PC-3 (cell line): Measurements from ENCODE around the gene SPRY4. TPM values are rescaled to one million over a fixed set of nuclear protein-coding genes. Genes with fewer than 3 reads are reported as not detected.

Experiments
- ATAC-seq: fragments of 200-7000 bp; cut with Tn5 transposase; 2 replicates; pipeline ENCODE4 v1.9.1; 2020; ENCODE audit warnings: mild to moderate bottlenecking, moderate library complexity
- BruUV-seq: library from RNA; stranded (reverse); fragments of 400-500 nt; replicated peaks from 2 replicates; lab custom pipeline; 2021; lab: Mats Ljungman, UMichigan
- CTCF ChIA-PET: fragments of 300-600 bp; sonication (Branson Sonifier 250); formaldehyde crosslinking; loops from one replicate; lab custom pipeline; 2022; ENCODE audit warnings: antibody characterized with exemption; lab: Charles Lee
- POLR2A ChIA-PET: fragments of 300-600 bp; sonication (Branson Sonifier 250); formaldehyde crosslinking; loops from one replicate; lab custom pipeline; 2022; ENCODE audit warnings: antibody characterized with exemption; ENCODE audit not compliant: unreplicated experiment; lab: Charles Lee
- DNase-seq: peaks from one replicate; pipeline ENCODE4 v3.0.0-alpha.2; 2015
- H2AFZ ChIP-seq: fragments of 300-600 bp; sonication (generic); 2 replicates; pipeline ENCODE4 v1.6.0; 2016; ENCODE audit warnings: antibody characterized with exemption, low read length
- H3F3A ChIP-seq: fragments of 300-600 bp; sonication (generic); one replicate; pipeline ENCODE4 v1.6.0; 2017; ENCODE audit warnings: antibody characterized with exemption, low read length, control low read depth, mild to moderate bottlenecking; ENCODE audit not compliant: unreplicated experiment
- H3K27ac ChIP-seq: fragments of 300-600 bp; sonication (generic); 2 replicates; pipeline ENCODE4 v1.5.1; 2016; ENCODE audit warnings: mild to moderate bottlenecking, low read length
- H3K27me3 ChIP-seq: fragments of 300-600 bp; sonication (generic); 2 replicates; pipeline ENCODE4 v1.6.1; 2016; ENCODE audit warnings: low read length, mixed read lengths
- H3K36me3 ChIP-seq: fragments of 300-600 bp; sonication (generic); 2 replicates; pipeline ENCODE4 v1.6.1; 2016; ENCODE audit warnings: low read depth, mixed run types, low read length, mixed read lengths
- H3K4me1 ChIP-seq: fragments of 300-600 bp; sonication (generic); 2 replicates; pipeline ENCODE4 v1.5.1; 2016; ENCODE audit warnings: low read length; ENCODE audit not compliant: insufficient read depth
- H3K4me2 ChIP-seq: fragments of 300-600 bp; sonication (generic); 2 replicates; pipeline ENCODE4 v1.6.0; 2016; ENCODE audit warnings: low read length
- H3K4me3 ChIP-seq: fragments of 300-600 bp; sonication (generic); 2 replicates; pipeline ENCODE4 v1.5.1; 2016; ENCODE audit warnings: mild to moderate bottlenecking, low read length, mixed read lengths
- H3K79me2 ChIP-seq: fragments of 300-600 bp; sonication (generic); 2 replicates; pipeline ENCODE4 v1.6.1; 2017; ENCODE audit warnings: low read length, mixed read lengths
- H3K9ac ChIP-seq: fragments of 300-600 bp; sonication (generic); 2 replicates; pipeline ENCODE4 v1.6.0; 2016; ENCODE audit warnings: mild to moderate bottlenecking, low read length
- H3K9me2 ChIP-seq: fragments of 300-600 bp; sonication (generic); replicated peaks from 2 replicates; pipeline ENCODE4 v1.6.1; 2016; ENCODE audit warnings: mixed run types, low read length, mixed read lengths
- H3K9me3 ChIP-seq: fragments of 300-600 bp; sonication (generic); 2 replicates; pipeline ENCODE4 v1.6.1; 2016; ENCODE audit warnings: low read length, mixed read lengths
- H4K20me1 ChIP-seq: fragments of 300-600 bp; sonication (generic); 2 replicates; pipeline ENCODE4 v1.6.1; 2016; ENCODE audit warnings: low read length, mixed read lengths
- CTCF ChIP-seq: fragments of 300-600 bp; sonication (generic); conservative IDR thresholded peaks from 2 replicates; pipeline ENCODE4 v1.5.1; 2017; ENCODE audit warnings: antibody characterized with exemption, low read depth, mild to moderate bottlenecking, low read length
- EZH2 ChIP-seq: fragments of 300-600 bp; sonication (generic); IDR thresholded peaks from one replicate; pipeline ENCODE4 v1.6.1; 2017; ENCODE audit warnings: antibody characterized with exemption, mild to moderate bottlenecking, low read length; ENCODE audit not compliant: unreplicated experiment
- EZH2phosphoT487 ChIP-seq: fragments of 300-600 bp; sonication (generic); IDR thresholded peaks from 2 replicates; pipeline ENCODE4 v1.6.1; 2018; ENCODE audit warnings: mild to moderate bottlenecking, antibody characterized with exemption, low read length, borderline replicate concordance
- intact Hi-C: fragments of 100-400 bp; cut with micrococcal nuclease; formaldehyde crosslinking; loops from 2 replicates; pipeline ENCODE4 v1.9.0; 2023
- total RNA-seq: library from RNA; depleted of rRNA; stranded (reverse); fragments of >200 nt; gene quantifications from 2 replicates; pipeline ENCODE4 v1.2.3, GENCODE V29; 2014

The SPRY4 gene
- total RNA-seq, 1 experiment from 2014 or later = 38.4 TPM

- no peak for TF ChIP-seq CTCF
- no peak for TF ChIP-seq EZH2
- no peak for TF ChIP-seq EZH2phosphoT487
- Histone ChIP-seq H4K20me1 (peaks cover 46% of the 10 kb centered on the region), H3K4me3 (no peak overlapping the region), H3K36me3 (peaks cover 28% of the 10 kb centered on the region), H3K79me2 (peaks cover 62% of the 10 kb centered on the region), H3K9ac (no peak overlapping the region), H2AFZ (no peak overlapping the region), H3K27ac (no peak overlapping the region), H3K27me3 (no peaks in the 10 kb centered on the region), H3K4me1 (no peaks in the 10 kb centered on the region), H3K9me2 (no peaks in the 10 kb centered on the region), H3F3A (no peaks in the 10 kb centered on the region), H3K9me3 (no peaks in the 10 kb centered on the region), H3K4me2 (no peak overlapping the region)
- POLR2A ChIA-PET = interaction anchor here (0.6 kb wide), 1 partner anchor 10 kb away, joined by 3 read pairs; no protein-coding TSS in a partner anchor
- no peak for DNase-seq
- CTCF ChIA-PET = no interaction called here
- intact Hi-C loops = no loop called here
- no peak for ATAC-seq
- BruUV-seq = no TSS peak
Measured at GRCh38 chr5:142311725-142312124, 13.1 kb downstream of the SPRY4 start.

- no peak overlapping the region for H3K27ac ChIP-seq
Measured at GRCh38 chr5:142310803-142311202, 14.0 kb downstream of the SPRY4 start.

More at GRCh38 chr5:142310803-142311202, 14.0 kb downstream of the SPRY4 start:
- ATAC-seq = no peak
- no peak for TF ChIP-seq CTCF
- no peak for TF ChIP-seq EZH2phosphoT487
- no peak for TF ChIP-seq EZH2
- Histone ChIP-seq H4K20me1 (peaks cover 37% of the 10 kb centered on the region), H3K9me2 (no peaks in the 10 kb centered on the region), H3K79me2 (peaks cover 52% of the 10 kb centered on the region), H3K27me3 (no peaks in the 10 kb centered on the region), H3K4me2 (no peak overlapping the region), H3F3A (no peaks in the 10 kb centered on the region), H3K9me3 (no peaks in the 10 kb centered on the region), H3K4me3 (no peak overlapping the region), H2AFZ (no peak overlapping the region), H3K4me1 (no peaks in the 10 kb centered on the region), H3K36me3 (peaks cover 26% of the 10 kb centered on the region), H3K9ac (no peak overlapping the region)
- intact Hi-C loops = no loop called here
- BruUV-seq = no TSS peak
- DNase-seq = no peak
- ChIA-PET POLR2A (no interaction called here), CTCF (no interaction called here)
